SK-N-SH (cell line): ENCODE measurements around the gene TBXAS1. TPM values are rescaled to one million over a fixed set of nuclear protein-coding genes. Genes with fewer than 3 reads are reported as not detected.
A peak's percentile ranks its signal among the peaks of the same experiment; 100 is the strongest.

Source experiments
- CTCF ChIA-PET: fragments of 300-600, 350-600 bp; formaldehyde crosslinking; extraction: SDS; loops from one replicate; lab custom pipeline; 2021; lab: Yijun Ruan, JAX
- POLR2A ChIA-PET: fragments of 350-600 bp; sonication (Branson Sonifier 250); formaldehyde crosslinking; extraction: SDS; loops from one replicate; lab custom pipeline; 2020; ENCODE audit warnings: antibody characterized with exemption, inconsistent platforms; lab: Yijun Ruan, JAX
- DNase-seq: peaks from one replicate; pipeline ENCODE4 v3.0.0; 2012
- H2AFZ ChIP-seq: fragments of 200-600 bp; sonication (generic); 2 replicates; pipeline ENCODE4 v1.8.1; 2016; ENCODE audit warnings: antibody characterized with exemption, mild to moderate bottlenecking, low read depth
- H3F3A ChIP-seq: fragments of 200-600 bp; sonication (generic); replicated peaks from 2 replicates; pipeline ENCODE3; 2016; ENCODE audit warnings: antibody characterized with exemption, mild to moderate bottlenecking; ENCODE audit not compliant: insufficient read depth
- H3K27ac ChIP-seq, 2 experiments: fragments of 200-500 bp in 1 of 2; fragments of 200-600 bp in 1 of 2; sonication (Bioruptor generic) in 1 of 2; sonication (generic), shearing (Covaris generic) in 1 of 2; 2 replicates each; pipeline versions ENCODE4 v1.5.1 to v1.6.1; 2014 to 2016; ENCODE audit warnings: low read depth in 2 of 2, inconsistent platforms in 1 of 2, low read length in 1 of 2, mild to moderate bottlenecking in 1 of 2, mixed read lengths in 1 of 2
- H3K27me3 ChIP-seq: fragments of 200-600 bp; sonication (generic), shearing (Covaris generic); 2 replicates; pipeline ENCODE4 v1.6.1; 2016; ENCODE audit warnings: mixed run types; ENCODE audit not compliant: insufficient read depth
- H3K36me3 ChIP-seq, 2 experiments: fragments of 200-500 bp in 1 of 2; fragments of 200-600 bp in 1 of 2; sonication (Bioruptor generic) in 1 of 2; sonication (generic) in 1 of 2; replicated peaks in 1 of 2; 2 replicates each; pipeline versions ENCODE3 to v1.5.1; 2014 to 2016; ENCODE audit warnings: low read length in 1 of 2, mild to moderate bottlenecking in 1 of 2; ENCODE audit not compliant: insufficient read depth in 2 of 2, control insufficient read depth in 1 of 2
- H3K4me1 ChIP-seq, 2 experiments: fragments of 200-500 bp in 1 of 2; fragments of 200-600 bp in 1 of 2; sonication (Bioruptor generic) in 1 of 2; sonication (generic), shearing (Covaris generic) in 1 of 2; 2 replicates each; pipeline versions ENCODE4 v1.5.1 to v1.6.1; 2014 to 2016; ENCODE audit warnings: low read depth in 1 of 2, low read length in 1 of 2, mixed run types in 1 of 2; ENCODE audit not compliant: insufficient read depth in 2 of 2, control insufficient read depth in 1 of 2
- H3K4me2 ChIP-seq: fragments of 200-600 bp; sonication (generic), shearing (Covaris generic); 2 replicates; pipeline ENCODE4 v1.6.1; 2017; ENCODE audit warnings: mixed run types
- H3K4me3 ChIP-seq, 2 experiments: fragments of 200-500 bp in 1 of 2; fragments of 200-600 bp in 1 of 2; sonication (Bioruptor generic) in 1 of 2; sonication (generic), shearing (Covaris generic) in 1 of 2; 2 replicates each; pipeline versions ENCODE4 v1.5.1 to v1.8.1; 2014 to 2016; ENCODE audit warnings: low read depth in 2 of 2, inconsistent platforms in 1 of 2, low read length in 1 of 2, mild to moderate bottlenecking in 1 of 2, mixed read lengths in 1 of 2, moderate library complexity in 1 of 2
- H3K79me2 ChIP-seq: fragments of 200-600 bp; sonication (generic); 2 replicates; pipeline ENCODE4 v1.8.1; 2017; ENCODE audit warnings: mild to moderate bottlenecking; ENCODE audit not compliant: insufficient read depth
- H3K9ac ChIP-seq: fragments of 200-600 bp; sonication (generic); 2 replicates; pipeline ENCODE4 v1.6.1; 2017; ENCODE audit warnings: mixed run types
- H3K9me2 ChIP-seq: fragments of 200-600 bp; sonication (generic); 2 replicates; pipeline ENCODE4 v1.6.1; 2017; ENCODE audit warnings: mixed run types
- H3K9me3 ChIP-seq: fragments of 200-600 bp; sonication (generic); 2 replicates; pipeline ENCODE4 v1.6.1; 2017; ENCODE audit warnings: mixed run types, mild to moderate bottlenecking, moderate library complexity
- H4K20me1 ChIP-seq: fragments of 200-600 bp; sonication (generic); 2 replicates; pipeline ENCODE4 v1.6.1; 2017; ENCODE audit warnings: mild to moderate bottlenecking, mixed run types; ENCODE audit not compliant: insufficient read depth
- CTCF ChIP-seq: fragments of 200-600 bp; sonication (generic); IDR thresholded peaks from 2 replicates; pipeline ENCODE4 v1.6.1; 2017; ENCODE audit warnings: antibody characterized with exemption, mild to moderate bottlenecking, moderate library complexity
- EP300 ChIP-seq, 2 experiments: IDR thresholded peaks; 2 replicates each; pipeline versions ENCODE4 v1.4.0 to v1.6.1; 2012; ENCODE audit warnings: borderline replicate concordance in 1 of 2, low read depth in 1 of 2, low read length in 1 of 2
- FOXM1 ChIP-seq: IDR thresholded peaks from 2 replicates; pipeline ENCODE4 v1.4.0; 2012; ENCODE audit warnings: low read depth, mild to moderate bottlenecking
- POLR2AphosphoS5 ChIP-seq: IDR thresholded peaks from 2 replicates; pipeline ENCODE4 v1.6.1; 2012; ENCODE audit warnings: low read depth, low read length
- REST ChIP-seq: IDR thresholded peaks from 2 replicates; pipeline ENCODE4 v1.6.1; 2012; ENCODE audit warnings: mild to moderate bottlenecking, low read depth, low read length, moderate library complexity
- RFX5 ChIP-seq: IDR thresholded peaks from 2 replicates; pipeline ENCODE4 v1.6.1; 2012; ENCODE audit warnings: mild to moderate bottlenecking, improper control_type of control experiment, low read length
- TEAD4 ChIP-seq: IDR thresholded peaks from 2 replicates; pipeline ENCODE4 v1.4.0; 2012; ENCODE audit warnings: mild to moderate bottlenecking, borderline replicate concordance; ENCODE audit not compliant: insufficient read depth
- WGBS: methylation state at CpG from one replicate; pipeline ENCODE4 v1.1.6; 2017; ENCODE audit warnings: low lambda C conversion rate; 5-methylcytosine and 5-hydroxymethylcytosine counted together
- polyA plus RNA-seq, 3 experiments: library from polyadenylated mRNA; depleted of rRNA; stranded (reverse); fragments of >200 nt; gene quantifications; 2 replicates each; pipeline ENCODE4 v1.2.3, GENCODE V29; 2012
- TF ChIP-seq, protein P1 (sequence below): fragments of 150-350 bp; IDR thresholded peaks from 2 replicates; pipeline ENCODE4 v1.6.1; 2017; ENCODE audit warnings: antibody characterized with exemption, low read length, low read depth, borderline replicate concordance
- TF ChIP-seq, protein P2 (sequence below): fragments of 150-350 bp; IDR thresholded peaks from 2 replicates; pipeline ENCODE4 v1.6.1; 2016; ENCODE audit warnings: mild to moderate bottlenecking, low read depth, low read length
- TF ChIP-seq, protein P3 (sequence below): IDR thresholded peaks from 2 replicates; pipeline ENCODE4 v1.4.0; 2012; ENCODE audit warnings: low read depth, borderline replicate concordance

TBXAS1 gene
- polyA plus RNA-seq, 1 of the 3 experiments (the other 2 are of a cell fraction): 4.4 TPM

GRCh38 chr7:140053812-140054539 lies 224.9 kb downstream of the TBXAS1 start (continued):
- TF ChIP-seq, protein P1, sequence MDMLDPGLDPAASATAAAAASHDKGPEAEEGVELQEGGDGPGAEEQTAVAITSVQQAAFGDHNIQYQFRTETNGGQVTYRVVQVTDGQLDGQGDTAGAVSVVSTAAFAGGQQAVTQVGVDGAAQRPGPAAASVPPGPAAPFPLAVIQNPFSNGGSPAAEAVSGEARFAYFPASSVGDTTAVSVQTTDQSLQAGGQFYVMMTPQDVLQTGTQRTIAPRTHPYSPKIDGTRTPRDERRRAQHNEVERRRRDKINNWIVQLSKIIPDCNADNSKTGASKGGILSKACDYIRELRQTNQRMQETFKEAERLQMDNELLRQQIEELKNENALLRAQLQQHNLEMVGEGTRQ: no peak
- TF ChIP-seq, all 33 proteins: peak for 0

GRCh38 chr7:140054751-140055150 lies 225.7 kb downstream of the TBXAS1 start:
- no peaks in the 10 kb centered on the region for H3K9me3 ChIP-seq
- no peaks in the 10 kb centered on the region for H3K9me2 ChIP-seq
- TF ChIP-seq EP300 (IDR thresholded peaks at IDR 0.05; ENCODE audit: borderline replicate concordance in 1 of 2, low read depth in 1 of 2, low read length in 1 of 2) (no peak), FOXM1 (no peak), TEAD4 (no peak), RFX5 (no peak), CTCF (no peak), POLR2AphosphoS5 (no peak)
- TF ChIP-seq, protein P2, sequence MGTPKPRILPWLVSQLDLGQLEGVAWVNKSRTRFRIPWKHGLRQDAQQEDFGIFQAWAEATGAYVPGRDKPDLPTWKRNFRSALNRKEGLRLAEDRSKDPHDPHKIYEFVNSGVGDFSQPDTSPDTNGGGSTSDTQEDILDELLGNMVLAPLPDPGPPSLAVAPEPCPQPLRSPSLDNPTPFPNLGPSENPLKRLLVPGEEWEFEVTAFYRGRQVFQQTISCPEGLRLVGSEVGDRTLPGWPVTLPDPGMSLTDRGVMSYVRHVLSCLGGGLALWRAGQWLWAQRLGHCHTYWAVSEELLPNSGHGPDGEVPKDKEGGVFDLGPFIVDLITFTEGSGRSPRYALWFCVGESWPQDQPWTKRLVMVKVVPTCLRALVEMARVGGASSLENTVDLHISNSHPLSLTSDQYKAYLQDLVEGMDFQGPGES: no peak
- TF ChIP-seq, all 33 proteins: peak for 0
- no peak for DNase-seq
- peaks cover 12% of the 10 kb centered on the region for H3F3A ChIP-seq
- 0 out of 2 replicates have a peak, but pooled peaks cover 5% of the 10 kb centered on the region for H3K79me2 ChIP-seq
- POLR2A ChIA-PET: no interaction called here
- H3K9ac ChIP-seq: no peak overlapping the region
- no peaks in the 10 kb centered on the region for H3K27me3 ChIP-seq
- WGBS: 98% methylated on average over 4 of the region's 4 CpGs
- H3K4me1 ChIP-seq: peaks cover 11 to 12% of the 10 kb centered on the region in 2 experiments
- no peak overlapping the region for H3K4me2 ChIP-seq
- H3K36me3 ChIP-seq: no peaks in the 10 kb centered on the region
- CTCF ChIA-PET: interaction anchor here (1.4 kb wide), 1 partner anchor 48 kb away, joined by 3 read pairs; no protein-coding TSS in a partner anchor
- H3K4me3 ChIP-seq: no peak overlapping the region
- H3K27ac ChIP-seq: no peak overlapping the region
- H4K20me1 ChIP-seq: no peaks in the 10 kb centered on the region
- H2AFZ ChIP-seq: no peak overlapping the region

DNA sequence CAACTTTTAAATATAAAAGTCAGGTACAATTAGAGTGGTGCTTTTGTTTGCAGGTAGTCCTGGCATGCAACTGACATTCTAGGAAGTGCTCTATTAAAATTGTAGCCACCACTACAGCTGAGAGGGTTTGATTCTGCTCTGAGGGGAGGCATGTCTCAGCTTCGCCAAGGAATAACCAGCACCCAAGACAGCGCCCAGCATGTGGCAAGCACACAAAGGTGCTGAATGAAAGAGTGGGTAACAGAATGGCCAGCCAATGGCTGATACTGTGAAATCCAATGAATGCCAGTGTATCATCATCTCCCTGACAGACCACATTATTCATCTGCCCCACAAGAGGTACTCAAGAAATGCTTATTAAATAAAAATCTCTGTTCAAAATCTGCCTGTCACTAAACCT lies 226.8 kb downstream of the TBXAS1 start:
- Histone ChIP-seq H3K9ac (no peak overlapping the region), H3K9me2 (no peaks in the 10 kb centered on the region), H3K79me2 (0 out of 2 replicates have a peak, but pooled peaks cover 5% of the 10 kb centered on the region), H3K4me2 (no peak overlapping the region), H3K27ac (no peak overlapping the region), H3K27me3 (no peaks in the 10 kb centered on the region), H2AFZ (no peak overlapping the region), H3K9me3 (no peaks in the 10 kb centered on the region), H3K36me3 (no peaks in the 10 kb centered on the region), H4K20me1 (no peaks in the 10 kb centered on the region), H3F3A (peaks cover 17% of the 10 kb centered on the region), H3K4me1 (peaks cover 18 to 21% of the 10 kb centered on the region in 2 experiments), H3K4me3 (no peak overlapping the region)
- ChIA-PET POLR2A (no interaction called here), CTCF (no interaction called here)
- DNase-seq: no peak
- 100% methylated on average over 1 of the region's 2 CpGs for WGBS
- peak; percentile 86 for TF ChIP-seq REST
- TF ChIP-seq, protein P3, sequence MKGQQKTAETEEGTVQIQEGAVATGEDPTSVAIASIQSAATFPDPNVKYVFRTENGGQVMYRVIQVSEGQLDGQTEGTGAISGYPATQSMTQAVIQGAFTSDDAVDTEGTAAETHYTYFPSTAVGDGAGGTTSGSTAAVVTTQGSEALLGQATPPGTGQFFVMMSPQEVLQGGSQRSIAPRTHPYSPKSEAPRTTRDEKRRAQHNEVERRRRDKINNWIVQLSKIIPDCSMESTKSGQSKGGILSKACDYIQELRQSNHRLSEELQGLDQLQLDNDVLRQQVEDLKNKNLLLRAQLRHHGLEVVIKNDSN: no peak
